NCI-H82 treated with DMSO at 0.1 percent for 48 hours (cell line): ENCODE measurements around the gene SMCO4.

Experiments used
- DNase-seq: peaks from one replicate; lab custom pipeline; 2025; ENCODE audit not compliant: unreplicated experiment; lab: John Stamatoyannopoulos, UW

SMCO4 gene

DNA sequence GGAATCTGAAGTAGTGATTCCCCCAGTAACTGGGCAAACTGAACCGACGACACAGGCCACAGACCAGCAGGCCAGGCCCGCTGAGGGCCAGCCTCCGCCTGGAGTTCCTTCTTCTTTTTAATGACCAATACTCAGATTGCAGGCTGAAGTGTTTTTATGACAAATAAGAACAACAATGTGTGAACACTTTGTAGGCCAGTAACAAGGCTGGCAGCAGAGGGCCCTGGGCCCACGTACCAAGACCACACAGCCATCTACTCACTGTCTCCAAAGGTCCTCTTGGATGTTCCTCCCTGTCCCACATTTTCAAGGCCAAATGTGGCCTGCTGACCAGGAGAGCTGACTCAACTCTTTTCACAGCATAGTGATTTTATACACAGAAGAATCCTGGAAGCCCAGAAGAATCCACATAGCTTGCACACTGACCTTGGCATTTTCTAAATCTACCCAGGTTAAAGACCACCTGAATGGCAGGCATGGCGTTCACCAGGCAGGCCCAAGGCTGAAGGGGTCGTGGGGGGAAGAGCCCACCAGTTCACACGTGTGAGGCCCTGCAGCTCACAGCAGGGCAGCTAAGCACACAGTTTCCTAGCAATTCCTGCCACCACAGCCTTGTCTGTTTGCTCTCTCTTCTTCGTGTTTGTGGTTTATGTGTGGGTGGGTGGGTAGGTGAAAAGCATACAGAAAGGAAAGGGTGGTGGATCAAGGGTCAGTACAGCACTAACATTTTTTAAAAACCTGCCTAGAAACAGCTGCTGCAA is 13.3 kb downstream of the SMCO4 start:
- DNase-seq, result no peak

GRCh38 chr11:93528757-93529645 is 14.2 kb downstream of the SMCO4 start:
- no peak for DNase-seq

- no peak for DNase-seq
Measured at GRCh38 chr11:93528252-93528651, 14.9 kb downstream of the SMCO4 start.

DNA sequence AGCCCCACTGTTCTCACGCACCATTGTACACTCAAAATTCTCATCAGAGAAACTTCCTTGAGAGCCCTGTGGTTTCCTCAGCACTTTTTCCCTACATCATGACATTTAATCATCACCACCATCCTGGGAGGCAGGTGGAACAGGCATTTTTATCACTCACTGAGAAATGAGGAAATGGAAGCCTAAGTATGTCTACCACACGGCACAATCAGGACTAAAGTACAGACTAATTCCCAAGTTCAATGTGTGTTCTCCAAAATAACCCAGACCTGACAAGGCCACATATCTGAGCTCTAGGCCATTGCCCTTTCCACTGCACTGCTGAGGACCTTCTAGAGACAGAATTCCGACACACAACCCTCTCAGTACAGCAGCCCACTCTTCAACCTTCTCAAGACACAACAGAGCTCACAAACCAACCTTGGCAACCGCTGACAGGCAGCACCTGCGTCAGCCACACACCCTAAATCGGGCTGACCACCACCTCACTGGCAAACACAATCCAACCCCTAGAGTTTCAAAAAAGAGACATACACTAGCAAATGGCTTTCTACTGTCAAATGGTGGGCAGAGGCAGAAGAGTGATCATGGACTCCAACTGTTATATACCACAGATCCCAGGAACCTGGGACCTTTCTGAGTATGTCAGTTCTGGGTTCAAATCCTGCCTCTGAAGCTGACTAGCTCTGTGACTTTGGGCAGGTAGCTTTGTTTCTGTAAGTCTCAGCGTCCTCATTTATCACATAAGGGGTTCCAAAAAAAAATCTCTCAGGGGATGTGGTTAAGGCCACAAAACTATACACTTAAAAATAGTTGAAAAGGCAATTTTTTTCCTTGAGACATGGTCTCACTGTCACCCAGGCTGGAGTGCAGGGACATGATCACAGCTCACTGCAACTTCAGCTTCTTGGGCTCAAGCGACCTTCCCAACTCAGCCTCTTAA is 16.3 kb downstream of the SMCO4 start:
- no peak for DNase-seq

GRCh38 chr11:93526346-93526633 is 16.9 kb downstream of the SMCO4 start:
- DNase-seq, result no peak

DNA sequence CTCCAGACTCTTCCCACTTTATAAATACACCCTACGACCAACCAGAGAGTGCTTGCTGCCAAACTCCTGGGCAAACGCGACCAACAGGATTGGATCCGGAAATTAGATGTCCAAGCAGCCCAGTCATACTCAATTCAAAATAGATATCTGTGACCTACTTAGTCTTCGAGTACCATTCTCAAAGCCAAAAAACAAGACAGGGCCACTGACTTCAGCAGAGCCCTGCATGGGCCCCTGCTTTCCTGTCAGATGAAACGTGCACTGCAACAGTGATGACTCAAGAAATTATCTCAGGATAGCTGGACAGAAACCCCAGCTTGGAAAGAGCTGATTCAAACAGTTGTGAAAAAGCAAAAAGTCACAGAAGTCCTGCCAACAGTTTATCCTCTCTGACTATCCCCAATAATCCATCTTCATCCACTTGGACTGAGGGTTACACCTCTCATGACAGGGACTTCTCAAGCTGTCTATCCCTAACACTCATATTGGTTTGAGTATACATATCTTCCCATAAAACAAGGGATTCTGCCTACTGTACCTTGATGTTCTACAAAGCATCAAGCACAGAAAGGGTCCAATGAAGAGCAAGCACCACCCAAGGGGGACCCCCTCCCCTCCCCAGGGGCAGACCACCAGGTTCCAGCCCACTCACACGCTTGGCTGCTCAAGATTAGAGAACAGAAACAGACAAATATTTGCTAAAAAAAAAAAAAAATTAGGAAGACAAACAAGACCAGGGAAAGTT is 17.4 kb downstream of the SMCO4 start:
- no peak for DNase-seq

GRCh38 chr11:93524858-93525257 is 18.3 kb downstream of the SMCO4 start:
- no peak for DNase-seq

- DNase-seq, result no peak
Measured at GRCh38 chr11:93524173-93524536, 19.0 kb downstream of the SMCO4 start.

- peak; percentile 13 for DNase-seq
Measured at GRCh38 chr11:93520726-93521509, 22.3 kb downstream of the SMCO4 start.

- no peak for DNase-seq
Measured at GRCh38 chr11:93519179-93519578, 24.0 kb downstream of the SMCO4 start.

GRCh38 chr11:93518081-93518480 is 25.1 kb downstream of the SMCO4 start:
- DNase-seq, result no peak

DNA sequence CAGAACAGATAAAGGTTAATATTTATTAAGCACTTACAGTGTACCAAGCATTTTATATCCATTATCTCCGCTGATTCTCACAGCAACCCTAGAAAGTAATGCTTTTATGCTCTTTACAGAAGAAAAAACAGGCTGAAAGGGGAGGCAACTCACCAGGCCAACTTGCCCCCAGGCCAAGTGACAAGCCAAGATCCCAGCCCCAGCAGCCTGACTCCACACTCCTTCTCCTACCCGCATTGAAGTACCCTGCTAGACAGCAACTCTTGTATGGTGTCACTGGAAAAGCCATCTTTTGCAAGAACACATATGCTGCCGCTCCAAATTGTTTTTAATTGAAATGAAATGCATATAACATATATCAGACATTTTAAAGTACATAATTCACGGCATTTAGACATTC is 25.6 kb downstream of the SMCO4 start:
- DNase-seq, result no peak

- peak; percentile 64 for DNase-seq
Measured at GRCh38 chr11:93517041-93517440, 26.1 kb downstream of the SMCO4 start.

GRCh38 chr11:93515441-93516025 is 27.7 kb downstream of the SMCO4 start:
- no peak for DNase-seq

DNA sequence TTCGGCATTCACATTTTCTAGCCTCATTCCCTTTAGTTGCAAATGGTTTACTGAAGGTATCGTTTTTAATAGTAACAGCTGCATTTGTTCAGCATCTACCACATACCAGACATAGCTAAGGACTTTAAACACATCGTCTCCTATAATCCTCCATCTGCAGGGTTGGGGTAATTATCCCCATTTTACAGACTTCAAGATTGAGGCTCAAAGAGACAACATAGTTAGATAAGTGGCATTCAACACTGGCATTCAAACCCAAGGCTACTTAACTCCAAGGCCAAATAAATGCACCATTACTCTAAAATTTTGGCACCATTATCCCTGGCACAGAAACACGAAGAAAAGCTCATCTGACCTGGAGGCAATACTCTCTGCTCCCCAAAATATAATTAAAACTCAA is 28.5 kb downstream of the SMCO4 start:
- DNase-seq, result no peak

DNA sequence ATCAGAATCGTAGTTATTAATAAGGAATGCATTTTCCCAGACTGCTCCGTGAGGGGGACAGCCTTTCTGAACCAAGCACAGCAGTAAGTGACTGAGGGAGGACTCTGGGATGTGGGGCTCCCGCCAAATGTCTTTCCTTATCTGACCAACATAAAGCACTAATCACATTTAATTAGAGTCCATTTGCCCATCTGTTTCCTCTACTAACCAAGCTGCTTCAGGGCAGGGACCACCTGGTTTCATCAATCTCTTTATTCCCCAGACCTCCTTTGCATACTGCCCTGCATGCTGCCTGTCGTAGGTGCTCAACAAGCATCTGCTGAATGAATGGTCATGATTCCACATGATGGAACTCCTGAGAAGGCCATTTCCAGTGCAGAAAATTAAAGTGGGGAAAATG is 29.4 kb downstream of the SMCO4 start:
- DNase-seq, result peak; percentile 92

DNA sequence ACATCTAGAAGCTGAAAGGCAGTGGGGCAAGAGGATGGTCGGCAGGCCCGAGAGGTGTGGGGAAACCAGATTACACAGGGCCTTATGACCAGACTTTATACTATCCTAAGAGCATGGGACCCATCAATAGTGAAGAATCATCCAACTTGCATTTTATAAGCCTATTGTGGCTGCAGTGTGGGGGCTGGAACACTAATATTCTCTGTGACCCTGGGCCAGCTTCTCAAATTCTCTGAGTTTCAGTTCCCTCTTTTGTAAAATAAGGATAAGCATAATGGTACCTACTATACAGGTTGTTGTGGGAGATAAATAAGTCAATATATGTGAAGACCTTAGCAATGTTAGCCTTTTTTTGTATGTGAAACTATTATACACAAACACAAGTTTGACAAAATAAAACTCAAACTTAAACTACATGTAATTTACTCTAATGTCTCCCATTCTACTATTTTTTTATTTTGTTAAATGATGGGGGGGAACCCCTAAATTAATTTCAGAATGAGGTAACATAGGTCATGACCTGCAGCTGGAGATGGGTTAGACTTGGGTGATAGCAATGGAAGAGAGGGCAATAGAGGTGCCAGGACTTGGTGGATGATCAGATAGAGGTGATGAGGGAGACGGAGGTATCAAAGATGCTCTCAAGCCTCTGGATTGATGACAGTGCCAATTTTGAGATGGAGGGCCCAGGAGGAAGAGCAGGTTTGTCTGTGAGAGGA is 30.1 kb downstream of the SMCO4 start:
- no peak for DNase-seq

- no peak for DNase-seq
Measured at GRCh38 chr11:93512073-93512475, 31.1 kb downstream of the SMCO4 start.
